Transverse colon (tissue), 4 donors: Measurements from ENCODE around the gene CFAP221. TPM values are rescaled to one million over a fixed set of nuclear protein-coding genes. Genes with fewer than 3 reads are reported as not detected.

ENCODE experiments used
- DNase-seq: peaks from one replicate; pipeline ENCODE4 v3.0.0-alpha.2; 2019
- H3K27ac ChIP-seq, 4 donors: fragments of 200-600 bp; sonication (generic); 2 replicates each; pipeline ENCODE4 v1.5.1; 2016 to 2018; ENCODE audit warnings: inconsistent platforms in 4 of 4
- H3K27me3 ChIP-seq: fragments of 200-600 bp; sonication (generic); 2 replicates; pipeline ENCODE4 v1.5.1; 2017; ENCODE audit warnings: inconsistent platforms
- H3K36me3 ChIP-seq, 4 donors: fragments of 200-600 bp; sonication (generic); 2 replicates each; pipeline ENCODE4 v1.5.1; 2017 to 2019; ENCODE audit warnings: inconsistent platforms in 4 of 4
- H3K4me1 ChIP-seq, 4 donors: fragments of 200-600 bp; sonication (generic); 2 replicates each; pipeline ENCODE4 v1.5.1; 2017 to 2020; ENCODE audit warnings: inconsistent platforms in 4 of 4
- H3K4me3 ChIP-seq, 4 donors: fragments of 200-600 bp; sonication (generic); 1 replicate in 1 of 4; 2 replicates in 3 of 4; pipeline versions ENCODE4 v1.5.1 to v1.6.1; 2017 to 2019; ENCODE audit warnings: inconsistent platforms in 4 of 4
- H3K9me3 ChIP-seq, 2 donors: fragments of 200-600 bp; sonication (generic); 2 replicates each; pipeline ENCODE4 v1.5.1; 2017 to 2019; ENCODE audit warnings: inconsistent platforms in 2 of 2
- EP300 ChIP-seq: sonication (generic); formaldehyde crosslinking; IDR thresholded peaks from one replicate; pipeline ENCODE4 v1.6.1; 2017; ENCODE audit warnings: antibody characterized with exemption, low read depth
- POLR2A ChIP-seq: fragments of 450-650 bp; IDR thresholded peaks from one replicate; pipeline ENCODE4 v1.6.1; 2016; ENCODE audit warnings: antibody characterized with exemption, mild to moderate bottlenecking, moderate library complexity
- POLR2AphosphoS5 ChIP-seq, 3 donors: sonication (generic); formaldehyde crosslinking; IDR thresholded peaks; one replicate each; pipeline ENCODE4 v1.6.1; 2016; ENCODE audit warnings: antibody characterized with exemption in 3 of 3
- WGBS, 2 donors: methylation state at CpG; one replicate each; pipeline ENCODE4 v1.1.5; 2018; ENCODE audit warnings: low coverage in 1 of 2; 5-methylcytosine and 5-hydroxymethylcytosine counted together
- in situ Hi-C, 4 donors: fragments of 200-750 bp; cut with MboI; loops; one replicate each; pipeline versions ENCODE4 v1.15.0 to v1.15.1; 2017; ENCODE audit warnings: low sequenced_read_pairs in 3 of 4, low pct_ligation_motif_present in 1 of 4, low pct_unique_long_range_greater_than_20kb in 1 of 4
- intact Hi-C: fragments of 100-400 bp; cut with DNase I; formaldehyde crosslinking; loops from one replicate; pipeline ENCODE4 v1.15.1; 2023; ENCODE audit warnings: low total_unique reads
- total RNA-seq, 4 donors: library from RNA; depleted of rRNA; stranded (reverse); fragments of >200 nt; gene quantifications; one replicate each; pipeline ENCODE4 v1.1.0, GENCODE V29; 2016
- TF ChIP-seq, protein P1 (sequence below), 5 experiments: fragments of 200-600 bp in 3 of 5; fragments of 450-650 bp in 2 of 5; sonication (generic) in 3 of 5; IDR thresholded peaks; 1 replicate in 2 of 5; 2 replicates in 3 of 5; pipeline ENCODE4 v1.5.1; 2016 to 2017; ENCODE audit warnings: antibody characterized with exemption in 5 of 5, inconsistent platforms in 3 of 5, mild to moderate bottlenecking in 2 of 5, moderate library complexity in 1 of 5

The CFAP221 gene
- total RNA-seq, 4 donors from 2014 or later, result not detected

DNA sequence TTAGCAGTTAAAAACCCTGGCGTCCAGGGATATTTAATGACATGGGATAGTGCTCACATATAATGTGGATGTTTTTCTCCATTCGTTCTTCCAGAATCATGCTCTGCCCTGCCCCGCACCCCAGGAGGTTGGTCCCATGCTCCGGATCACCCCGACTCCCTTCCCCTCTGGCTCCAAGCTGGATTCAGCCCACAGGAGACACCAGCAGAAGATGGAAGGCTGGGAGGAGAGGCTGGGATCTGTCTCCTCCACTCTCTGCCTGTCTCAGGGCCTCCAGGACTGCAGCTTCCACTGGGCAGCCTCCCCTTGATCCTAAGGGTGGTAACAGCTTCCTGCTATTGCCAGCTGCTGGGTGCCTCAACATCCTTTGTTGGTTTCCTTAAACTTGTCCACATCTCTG is 159.3 kb downstream of the CFAP221 start:
- in situ Hi-C loops, result no loop called here
- no peak overlapping the region for H3K4me3 ChIP-seq
- no peaks in the 10 kb centered on the region for H3K4me1 ChIP-seq
- H3K27ac ChIP-seq, result no peak overlapping the region
- H3K9me3 ChIP-seq, result no peaks in the 10 kb centered on the region
- no peaks in the 10 kb centered on the region for H3K36me3 ChIP-seq
- no peak for TF ChIP-seq POLR2A
- TF ChIP-seq EP300, result no peak
- no peak for TF ChIP-seq POLR2AphosphoS5 (IDR thresholded peaks at IDR 0.05)
- TF ChIP-seq, protein P1, sequence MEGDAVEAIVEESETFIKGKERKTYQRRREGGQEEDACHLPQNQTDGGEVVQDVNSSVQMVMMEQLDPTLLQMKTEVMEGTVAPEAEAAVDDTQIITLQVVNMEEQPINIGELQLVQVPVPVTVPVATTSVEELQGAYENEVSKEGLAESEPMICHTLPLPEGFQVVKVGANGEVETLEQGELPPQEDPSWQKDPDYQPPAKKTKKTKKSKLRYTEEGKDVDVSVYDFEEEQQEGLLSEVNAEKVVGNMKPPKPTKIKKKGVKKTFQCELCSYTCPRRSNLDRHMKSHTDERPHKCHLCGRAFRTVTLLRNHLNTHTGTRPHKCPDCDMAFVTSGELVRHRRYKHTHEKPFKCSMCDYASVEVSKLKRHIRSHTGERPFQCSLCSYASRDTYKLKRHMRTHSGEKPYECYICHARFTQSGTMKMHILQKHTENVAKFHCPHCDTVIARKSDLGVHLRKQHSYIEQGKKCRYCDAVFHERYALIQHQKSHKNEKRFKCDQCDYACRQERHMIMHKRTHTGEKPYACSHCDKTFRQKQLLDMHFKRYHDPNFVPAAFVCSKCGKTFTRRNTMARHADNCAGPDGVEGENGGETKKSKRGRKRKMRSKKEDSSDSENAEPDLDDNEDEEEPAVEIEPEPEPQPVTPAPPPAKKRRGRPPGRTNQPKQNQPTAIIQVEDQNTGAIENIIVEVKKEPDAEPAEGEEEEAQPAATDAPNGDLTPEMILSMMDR (IDR thresholded peaks at IDR 0.05), result no peak
- DNase-seq, result no peak
- WGBS, 2 donors, result 50 to 71% methylated on average over 2 to 5 of the region's 5 CpGs
- no peaks in the 10 kb centered on the region for H3K27me3 ChIP-seq
- intact Hi-C loops, result no loop called here

DNA sequence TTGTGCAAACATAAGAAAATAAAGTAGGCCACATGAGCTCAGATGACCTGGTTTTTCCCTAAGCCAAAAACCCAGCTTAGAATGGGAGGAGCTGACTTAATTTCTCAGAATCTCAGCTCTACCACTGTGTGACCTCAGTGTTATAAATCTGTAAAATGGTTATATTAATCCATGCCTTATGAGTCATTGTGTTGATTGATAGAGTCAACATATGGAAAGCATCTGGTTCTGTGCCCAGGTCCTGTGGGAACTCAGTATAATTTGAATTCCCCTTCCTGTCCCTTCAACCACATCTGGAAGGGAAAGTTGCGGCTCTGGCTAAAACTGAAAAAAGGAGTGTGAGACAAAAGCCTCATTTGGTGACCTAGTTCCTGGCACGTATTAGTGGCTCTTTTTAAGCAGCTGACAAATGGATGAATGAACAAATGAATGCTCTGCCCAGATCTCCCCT is 160.4 kb downstream of the CFAP221 start:
- Histone ChIP-seq H3K27me3 (no peaks in the 10 kb centered on the region), H3K9me3 (no peaks in the 10 kb centered on the region), H3K36me3 (no peaks in the 10 kb centered on the region), H3K4me1 (no peaks in the 10 kb centered on the region), H3K4me3 (no peak overlapping the region), H3K27ac (no peak overlapping the region)
- in situ Hi-C loops, result no loop called here
- DNase-seq, result no peak
- 17 to 27% methylated on average over 1 to 2 of the region's 2 CpGs for WGBS, 2 donors
- intact Hi-C loops, result no loop called here
- TF ChIP-seq, protein P1 (IDR thresholded peaks at IDR 0.05), result no peak
- no peak for TF ChIP-seq POLR2AphosphoS5 (IDR thresholded peaks at IDR 0.05)
- TF ChIP-seq POLR2A, result no peak
- TF ChIP-seq EP300, result no peak

DNA sequence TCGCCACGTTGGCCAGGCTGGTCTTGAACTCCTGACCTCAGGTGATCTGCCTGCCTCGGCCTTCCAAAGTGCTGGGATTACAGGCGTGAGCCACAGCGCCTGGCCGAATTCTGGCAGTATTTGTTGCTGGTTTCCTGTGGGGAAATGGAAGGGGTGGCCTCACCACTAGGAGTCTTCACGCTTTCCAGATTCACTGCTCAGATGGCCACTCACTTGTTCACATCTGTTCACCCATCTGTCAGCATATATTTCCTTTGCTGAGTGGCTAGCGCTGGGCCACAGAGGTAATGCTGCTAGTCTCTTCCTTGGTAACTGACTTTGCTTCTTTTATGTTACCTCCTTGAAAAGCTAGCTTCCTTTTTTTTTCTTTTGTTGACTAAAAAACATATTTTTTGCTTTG is 162.0 kb downstream of the CFAP221 start:
- TF ChIP-seq, protein P1 (IDR thresholded peaks at IDR 0.05), result no peak
- TF ChIP-seq POLR2AphosphoS5 (IDR thresholded peaks at IDR 0.05) (no peak), POLR2A (no peak), EP300 (no peak)
- no peaks in the 10 kb centered on the region for H3K4me1 ChIP-seq
- no peak for DNase-seq
- H3K27ac ChIP-seq, result no peak overlapping the region
- H3K27me3 ChIP-seq, result no peaks in the 10 kb centered on the region
- in situ Hi-C loops (no loop called here), intact Hi-C loops (no loop called here)
- H3K9me3 ChIP-seq, result no peaks in the 10 kb centered on the region
- 68 to 100% methylated on average over 1 to 8 of the region's 8 CpGs for WGBS, 2 donors
- H3K36me3 ChIP-seq, result no peaks in the 10 kb centered on the region
- H3K4me3 ChIP-seq, result no peak overlapping the region

Other genes with a start within 250 kb of the CFAP221 start
- 10 to 100 TPM in 1 of 4 donors, 1 to 10 TPM in 1, not detected in 2; 2.9 to 11.3 TPM for gene C2orf76, start 177.6 kb upstream of the CFAP221 start, total RNA-seq
- gene DBI, start 177.5 kb upstream of the CFAP221 start, total RNA-seq, result 100 to 1,000 TPM in 2 of 4 donors, 10 to 100 TPM in 2; 33.8 to 212 (median 149) TPM
- gene TMEM37, start 112.6 kb upstream of the CFAP221 start, total RNA-seq, result 100 to 1,000 TPM in 3 of 4 donors, 10 to 100 TPM in 1; 18.7 to 210 (median 157) TPM
- gene SCTR, start 20.0 kb upstream of the CFAP221 start, total RNA-seq, result not detected
- gene TMEM177, start 134.8 kb downstream of the CFAP221 start, total RNA-seq, result 10 to 100 TPM; 16.8 to 99.1 (median 23.1) TPM
- gene PTPN4, start 215.5 kb downstream of the CFAP221 start, total RNA-seq, result 10 to 100 TPM; 18.7 to 46.6 (median 25.8) TPM